Activated naive CD4-positive, alpha-beta T cell treated with anti-CD3 and anti-CD28 coated beads for 36 hours (primary cell): ENCODE results near the gene NUBPL. TPM values are rescaled to one million over a fixed set of nuclear protein-coding genes. Genes with fewer than 3 reads are reported as not detected.

Experiments used
- CTCF ChIA-PET: fragments of 350-600 bp; sonication (Branson Sonifier 250); formaldehyde crosslinking; loops from one replicate; lab custom pipeline; 2021; ENCODE audit warnings: antibody characterized with exemption; lab: Charles Lee
- DNase-seq: peaks from one replicate; pipeline ENCODE4 v3.0.0-alpha.2; 2020
- H3K27ac Mint-ChIP-seq: one replicate; pipeline ENCODE4 v1.8.0; 2021; ENCODE audit warnings: mild to moderate bottlenecking, mixed read lengths
- H3K27me3 Mint-ChIP-seq: one replicate; pipeline ENCODE4 v1.8.0; 2021; ENCODE audit warnings: low read depth, mixed read lengths
- H3K36me3 Mint-ChIP-seq: one replicate; pipeline ENCODE4 v1.8.0; 2021; ENCODE audit warnings: low read depth, mixed read lengths
- H3K4me1 Mint-ChIP-seq: one replicate; pipeline ENCODE4 v1.8.0; 2021; ENCODE audit warnings: low read depth, mixed read lengths
- H3K4me3 Mint-ChIP-seq: one replicate; pipeline ENCODE4 v1.8.0; 2021; ENCODE audit warnings: mild to moderate bottlenecking, moderate library complexity, mixed read lengths
- H3K9me3 Mint-ChIP-seq: one replicate; pipeline ENCODE4 v1.8.0; 2021; ENCODE audit warnings: mixed read lengths
- intact Hi-C: fragments of 100-400 bp; cut with micrococcal nuclease; formaldehyde crosslinking; loops from one replicate; pipeline ENCODE4 v1.15.1; 2023
- total RNA-seq, 2 experiments: library from RNA; stranded (reverse); gene quantifications; one replicate each; pipeline ENCODE4 v1.2.3, GENCODE V29; 2021

NUBPL gene
- total RNA-seq, 2 experiments from 2014 or later, result 11.5 to 13.5 TPM

DNA sequence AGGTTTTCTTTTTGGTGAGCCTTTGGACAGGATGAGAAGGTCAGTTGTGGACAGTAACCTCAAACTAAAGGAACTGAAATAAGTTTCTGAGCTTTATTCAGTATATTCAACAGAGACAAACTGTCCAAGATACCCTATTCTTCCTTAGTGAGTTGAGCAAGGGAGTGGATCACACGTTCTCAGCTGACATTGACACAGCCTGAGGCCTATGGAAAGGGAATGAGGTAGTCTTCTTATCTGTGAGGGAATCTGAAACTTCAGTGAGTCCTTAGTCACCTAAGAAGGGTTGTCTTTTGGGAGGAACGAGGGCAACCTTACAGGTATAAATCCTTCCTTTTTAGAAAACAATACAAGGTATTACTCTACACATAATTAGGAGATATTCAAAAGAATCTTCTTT, 5.0 kb upstream of the NUBPL start:
- Mint-ChIP-seq H3K27ac (no peak overlapping the region), H3K27me3 (peaks cover 10% of the 10 kb centered on the region), H3K4me3 (no peak overlapping the region), H3K9me3 (no peaks in the 10 kb centered on the region), H3K4me1 (peaks cover 11% of the 10 kb centered on the region), H3K36me3 (peaks cover under 1% of the 10 kb centered on the region)
- intact Hi-C loops, result no loop called here
- CTCF ChIA-PET, result no interaction called here
- no peak for DNase-seq

DNA sequence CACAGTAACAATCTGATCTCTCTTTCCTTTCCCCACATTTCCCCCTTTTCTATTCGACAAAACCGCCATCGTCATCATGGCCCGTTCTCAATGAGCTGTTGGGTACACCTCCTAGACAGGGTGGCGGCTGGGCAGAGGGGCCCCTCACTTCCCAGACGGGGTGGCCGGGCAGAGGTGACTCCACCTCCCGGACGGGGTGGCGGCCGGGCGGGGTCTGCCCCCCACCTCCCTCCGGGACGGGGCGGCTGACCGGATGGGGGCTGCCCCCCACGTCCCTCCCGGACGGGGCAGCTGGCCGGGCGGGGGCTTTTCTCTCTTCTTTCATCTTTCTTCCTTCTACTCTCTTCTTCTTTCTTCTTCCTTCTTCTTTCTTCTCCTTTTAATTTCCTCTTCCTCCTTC, 1.3 kb upstream of the NUBPL start:
- CTCF ChIA-PET, result no interaction called here
- Mint-ChIP-seq H3K4me1 (peaks cover 23% of the 10 kb centered on the region), H3K27ac (no peak overlapping the region), H3K4me3 (no peak overlapping the region), H3K36me3 (peaks cover 4% of the 10 kb centered on the region), H3K27me3 (peaks cover 6% of the 10 kb centered on the region), H3K9me3 (no peaks in the 10 kb centered on the region)
- intact Hi-C loops, result loop anchor here (2.0 to 5.0 kb wide), 3 partner anchors 367 to 938 kb away; partner anchors contain the start of genes SCFD1 and STRN3
- DNase-seq, result no peak

DNA sequence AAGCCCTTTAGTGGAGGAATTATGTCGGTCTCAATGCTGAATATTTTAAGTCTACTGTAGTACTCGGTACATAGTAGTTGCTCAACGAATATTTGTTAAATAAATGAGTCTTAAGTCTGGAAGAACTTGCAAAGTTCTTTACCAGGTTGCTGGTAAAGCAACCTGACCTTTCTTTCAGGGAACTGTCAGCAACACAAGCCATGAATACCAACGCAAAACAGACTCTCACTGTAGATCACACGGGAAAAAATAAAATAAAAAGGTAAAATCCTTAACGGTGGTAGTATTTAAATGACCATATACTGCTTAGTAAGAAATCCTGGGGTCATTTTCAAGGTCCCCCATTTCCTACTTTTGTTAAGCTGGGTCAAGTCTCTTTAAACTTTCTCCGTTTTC, 447 bp upstream of the NUBPL start:
- CTCF ChIA-PET, result no interaction called here
- Mint-ChIP-seq H3K4me3 (peak overlapping the region; percentile 96), H3K36me3 (peaks cover 4% of the 10 kb centered on the region), H3K9me3 (no peaks in the 10 kb centered on the region), H3K27me3 (peaks cover 3% of the 10 kb centered on the region), H3K27ac (peak overlapping the region; percentile 92), H3K4me1 (peaks cover 23% of the 10 kb centered on the region)
- no peak for DNase-seq
- intact Hi-C loops, result loop anchor here (1.0 to 5.0 kb wide), 9 partner anchors 103 to 1001 kb away; partner anchors contain the start of genes ARHGAP5, DTD2, G2E3 and HEATR5A

DNA sequence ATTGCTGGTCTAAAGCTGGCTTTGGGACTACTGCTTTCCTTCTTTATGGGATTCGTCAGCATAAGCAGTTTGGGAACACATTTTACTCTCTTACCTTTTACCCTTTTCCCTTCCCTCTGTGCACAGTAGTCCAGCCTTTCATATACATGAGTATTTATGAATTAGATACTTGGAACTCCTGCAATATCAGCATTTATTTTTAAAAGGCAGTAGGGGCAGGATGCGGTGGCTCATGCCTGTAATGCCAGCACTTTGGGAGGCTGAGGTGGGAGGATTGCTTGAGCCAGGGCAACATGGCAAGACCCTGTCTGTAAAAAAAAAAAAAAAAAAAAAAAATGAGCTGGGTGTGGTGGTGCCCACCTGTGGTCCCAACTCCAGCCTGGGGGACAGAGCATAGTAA, 3.0 kb downstream of the NUBPL start:
- Mint-ChIP-seq H3K9me3 (no peaks in the 10 kb centered on the region), H3K4me3 (no peak overlapping the region), H3K36me3 (peaks cover 14% of the 10 kb centered on the region), H3K4me1 (peaks cover 38% of the 10 kb centered on the region), H3K27ac (no peak overlapping the region), H3K27me3 (no peaks in the 10 kb centered on the region)
- CTCF ChIA-PET, result no interaction called here
- intact Hi-C loops, result loop anchor here (5.0 kb wide), 2 partner anchors 363 to 942 kb away; partner anchors contain the start of gene SCFD1
- DNase-seq, result no peak

DNA sequence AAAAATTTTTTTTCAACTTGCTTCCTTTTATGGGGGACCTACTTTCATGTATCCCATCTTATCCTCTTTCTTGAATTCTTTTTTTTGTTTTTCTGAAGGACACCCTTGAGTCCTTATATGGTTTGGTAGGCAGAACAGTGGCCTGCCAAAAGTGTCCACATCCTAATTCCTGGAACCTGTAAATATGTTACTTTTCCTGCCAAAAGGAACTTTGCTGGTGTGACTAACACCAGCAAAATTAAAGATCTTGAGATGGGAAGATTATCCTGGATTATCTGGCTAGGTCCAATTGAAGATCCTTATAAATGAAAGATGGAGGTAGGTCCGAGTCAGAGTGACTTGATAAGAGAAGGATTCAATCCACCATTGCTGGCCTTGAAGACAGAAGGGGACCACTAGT, 5.3 kb downstream of the NUBPL start:
- CTCF ChIA-PET, result no interaction called here
- intact Hi-C loops, result no loop called here
- no peak for DNase-seq
- H3K27me3 Mint-ChIP-seq, result no peaks in the 10 kb centered on the region
- peaks cover 27% of the 10 kb centered on the region for H3K4me1 Mint-ChIP-seq
- no peaks in the 10 kb centered on the region for H3K9me3 Mint-ChIP-seq
- no peak overlapping the region for H3K27ac Mint-ChIP-seq
- H3K36me3 Mint-ChIP-seq, result peaks cover 14% of the 10 kb centered on the region
- no peak overlapping the region for H3K4me3 Mint-ChIP-seq

DNA sequence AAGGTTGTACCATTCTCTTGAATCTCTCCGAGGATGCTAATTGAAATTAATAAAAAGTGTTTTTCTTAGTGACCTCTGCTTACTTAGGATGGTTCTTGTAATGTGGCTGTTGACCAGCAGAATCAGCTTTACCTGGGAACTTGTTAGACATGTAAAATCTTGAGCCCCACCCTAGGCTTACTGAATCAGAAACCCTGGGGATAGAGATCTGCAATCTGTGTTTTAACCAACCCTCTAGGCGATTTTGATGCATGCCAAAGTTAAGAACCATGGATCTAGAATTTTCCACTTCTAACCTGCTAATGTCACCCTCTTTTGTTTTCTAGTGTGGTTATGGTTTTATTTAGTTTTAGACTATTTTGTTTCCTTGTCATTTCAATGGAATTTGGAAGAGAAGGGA, 6.5 kb downstream of the NUBPL start:
- intact Hi-C loops, result no loop called here
- Mint-ChIP-seq H3K4me3 (no peak overlapping the region), H3K36me3 (peaks cover 14% of the 10 kb centered on the region), H3K9me3 (no peaks in the 10 kb centered on the region), H3K27ac (no peak overlapping the region), H3K4me1 (peaks cover 23% of the 10 kb centered on the region), H3K27me3 (no peaks in the 10 kb centered on the region)
- CTCF ChIA-PET, result no interaction called here
- DNase-seq, result no peak

DNA sequence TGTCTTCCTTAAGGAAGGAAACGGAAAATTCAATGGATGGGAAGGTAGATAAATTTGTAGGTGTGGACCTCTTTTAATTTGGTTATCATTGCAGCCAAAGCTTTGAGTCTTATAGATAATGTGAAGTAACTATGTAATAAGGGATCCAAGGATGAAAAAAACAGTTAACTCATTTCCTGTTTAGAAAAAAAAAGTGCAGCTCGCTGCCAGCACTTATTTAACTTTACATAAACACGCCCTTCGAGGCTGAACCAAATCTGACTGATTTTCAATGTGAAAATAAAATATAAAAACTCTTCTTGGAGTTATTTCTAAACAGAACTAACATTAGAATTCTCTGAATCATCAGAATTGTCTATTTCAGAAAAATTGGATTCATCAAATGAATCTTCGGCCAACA, 7.0 kb downstream of the NUBPL start:
- CTCF ChIA-PET, result no interaction called here
- no peaks in the 10 kb centered on the region for H3K27me3 Mint-ChIP-seq
- DNase-seq, result no peak
- intact Hi-C loops, result no loop called here
- H3K4me3 Mint-ChIP-seq, result no peak overlapping the region
- H3K4me1 Mint-ChIP-seq, result peaks cover 21% of the 10 kb centered on the region
- H3K27ac Mint-ChIP-seq, result no peak overlapping the region
- H3K9me3 Mint-ChIP-seq, result no peaks in the 10 kb centered on the region
- H3K36me3 Mint-ChIP-seq, result peaks cover 14% of the 10 kb centered on the region

DNA sequence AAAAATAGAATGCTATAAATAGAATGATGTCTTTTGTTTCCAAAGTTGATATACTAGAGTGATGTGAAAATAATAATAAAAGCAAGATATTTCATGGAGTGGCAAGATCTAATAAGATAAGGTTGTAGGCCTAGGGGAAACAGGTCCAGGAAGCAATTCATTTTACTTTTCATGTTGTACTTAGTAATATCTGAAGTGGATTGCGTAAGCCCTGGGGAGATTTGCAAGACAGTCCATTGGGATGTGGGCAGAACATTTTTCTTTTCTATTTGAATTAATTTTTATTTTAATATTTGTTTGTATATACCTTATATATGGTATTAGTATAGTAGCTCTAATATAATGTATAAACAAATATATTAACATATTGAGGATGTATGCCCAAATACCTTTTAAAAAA, 7.5 kb downstream of the NUBPL start:
- Mint-ChIP-seq H3K4me3 (no peak overlapping the region), H3K4me1 (peaks cover 17% of the 10 kb centered on the region), H3K36me3 (peaks cover 14% of the 10 kb centered on the region), H3K27me3 (no peaks in the 10 kb centered on the region), H3K27ac (no peak overlapping the region), H3K9me3 (no peaks in the 10 kb centered on the region)
- CTCF ChIA-PET, result no interaction called here
- intact Hi-C loops, result no loop called here
- DNase-seq, result no peak

DNA sequence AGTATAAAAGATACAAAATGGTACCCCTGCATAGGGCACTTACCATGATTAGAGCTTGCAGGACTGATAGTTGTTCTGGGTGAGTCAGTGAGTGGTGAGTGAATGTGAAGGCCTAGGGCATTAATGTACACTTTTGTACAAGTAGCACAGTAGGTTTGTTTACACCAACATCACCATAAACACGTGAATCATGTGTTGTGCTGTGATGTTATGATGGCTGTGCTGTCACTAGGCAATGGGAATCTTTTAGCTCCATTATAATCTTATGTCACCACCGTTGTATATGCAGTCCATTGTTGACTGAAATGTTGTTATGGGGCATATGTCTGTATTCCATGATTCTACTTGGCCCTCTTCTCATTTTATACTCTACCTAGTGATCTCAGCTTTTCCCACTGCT, 11.8 kb downstream of the NUBPL start:
- no peak for DNase-seq
- intact Hi-C loops, result no loop called here
- Mint-ChIP-seq H3K27me3 (no peaks in the 10 kb centered on the region), H3K4me1 (peaks cover 15% of the 10 kb centered on the region), H3K36me3 (peaks cover 7% of the 10 kb centered on the region), H3K27ac (no peak overlapping the region), H3K9me3 (no peaks in the 10 kb centered on the region), H3K4me3 (no peak overlapping the region)
- CTCF ChIA-PET, result no interaction called here

DNA sequence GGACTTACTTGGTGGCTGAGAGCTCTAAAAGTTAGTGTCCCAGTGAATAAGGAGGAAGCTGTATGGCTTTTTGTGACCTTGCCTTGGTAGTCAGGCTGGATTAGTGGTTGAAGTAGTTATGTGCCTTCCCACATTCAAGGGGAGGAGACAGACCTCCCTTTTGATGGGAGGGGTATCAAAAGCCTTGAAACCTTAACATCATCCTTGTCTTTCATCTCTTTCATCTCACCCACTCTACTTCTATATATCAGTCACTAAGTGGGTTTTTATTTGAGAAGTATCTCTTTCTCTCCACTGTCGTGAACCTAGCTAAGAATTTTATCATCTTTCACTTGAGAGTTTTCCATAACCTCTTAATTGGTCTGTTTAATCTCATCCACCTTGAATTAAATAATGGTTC, 15.7 kb downstream of the NUBPL start:
- H3K27ac Mint-ChIP-seq, result no peak overlapping the region
- no peaks in the 10 kb centered on the region for H3K9me3 Mint-ChIP-seq
- no peaks in the 10 kb centered on the region for H3K27me3 Mint-ChIP-seq
- peaks cover 15% of the 10 kb centered on the region for H3K4me1 Mint-ChIP-seq
- DNase-seq, result no peak
- intact Hi-C loops, result no loop called here
- H3K4me3 Mint-ChIP-seq, result no peak overlapping the region
- CTCF ChIA-PET, result no interaction called here
- H3K36me3 Mint-ChIP-seq, result peaks cover 4% of the 10 kb centered on the region

DNA sequence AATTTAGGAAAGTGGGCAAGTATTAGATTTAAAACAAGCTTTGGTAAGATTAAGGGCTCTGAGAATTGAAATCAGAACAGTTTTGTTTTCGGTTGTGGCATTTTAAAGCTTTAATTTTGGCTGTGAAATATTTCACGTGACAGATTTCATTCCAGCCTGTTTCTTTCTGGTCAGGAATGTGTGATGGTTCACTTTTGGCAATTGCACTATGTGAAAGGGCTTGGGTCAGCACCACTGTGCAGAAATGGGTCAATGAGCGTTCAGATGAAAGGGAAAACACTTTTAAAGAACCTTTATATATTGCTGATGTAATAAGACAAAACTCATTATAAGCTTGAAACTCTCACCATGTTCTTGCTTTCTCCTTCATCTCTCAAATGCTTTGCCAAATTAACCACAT, 17.1 kb downstream of the NUBPL start:
- H3K27ac Mint-ChIP-seq, result no peak overlapping the region
- CTCF ChIA-PET, result interaction anchor here (1.0 kb wide), 1 partner anchor 215 kb away, joined by 3 read pairs; no protein-coding TSS in a partner anchor

DNA sequence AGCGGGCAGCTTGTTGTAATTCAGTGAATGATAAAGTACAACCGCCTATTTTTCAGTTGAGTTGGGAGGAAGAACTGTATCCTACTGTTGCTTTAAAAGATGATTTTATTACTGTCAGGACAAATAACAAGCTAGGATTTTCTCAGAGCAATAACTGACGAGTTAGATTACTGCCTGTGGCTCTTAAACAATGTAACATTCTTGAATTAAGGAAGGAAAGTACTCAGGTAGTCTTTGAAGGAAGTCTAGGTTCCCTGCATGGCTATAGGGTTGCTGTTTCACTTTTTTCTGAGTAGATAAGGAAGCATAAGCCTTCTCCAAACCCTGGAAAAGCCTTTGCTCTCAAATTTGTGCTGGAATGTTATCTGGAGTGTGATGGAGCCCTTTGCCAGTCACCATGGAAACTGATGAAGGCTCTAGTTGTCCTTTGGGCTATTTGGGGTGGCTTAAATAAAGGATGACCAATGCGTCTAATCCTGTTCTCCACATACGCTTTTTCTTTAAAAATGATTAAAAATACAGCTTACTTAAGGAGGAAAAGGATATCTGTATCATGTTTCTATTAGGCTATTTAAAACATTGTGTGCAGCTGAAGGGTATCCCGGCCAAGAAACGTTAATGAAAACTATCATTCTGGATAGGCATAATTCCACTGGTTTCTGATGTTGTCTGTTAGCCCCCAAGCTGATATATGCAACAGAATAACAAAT, 17.7 kb downstream of the NUBPL start:
- peaks cover 15% of the 10 kb centered on the region for H3K4me1 Mint-ChIP-seq
- intact Hi-C loops, result no loop called here
- H3K4me3 Mint-ChIP-seq, result no peak overlapping the region
- no peak overlapping the region for H3K27ac Mint-ChIP-seq
- no peaks in the 10 kb centered on the region for H3K27me3 Mint-ChIP-seq
- no peaks in the 10 kb centered on the region for H3K9me3 Mint-ChIP-seq
- no peak for DNase-seq
- peaks cover 4% of the 10 kb centered on the region for H3K36me3 Mint-ChIP-seq
- CTCF ChIA-PET, result interaction anchor here (1.0 kb wide), 1 partner anchor 216 kb away, joined by 3 read pairs; no protein-coding TSS in a partner anchor

More for the DNA sequence above, 17.1 kb downstream of the NUBPL start:
- peaks cover 15% of the 10 kb centered on the region for H3K4me1 Mint-ChIP-seq
- H3K36me3 Mint-ChIP-seq, result peaks cover 4% of the 10 kb centered on the region
- intact Hi-C loops, result no loop called here
- no peaks in the 10 kb centered on the region for H3K27me3 Mint-ChIP-seq
- DNase-seq, result no peak
- no peaks in the 10 kb centered on the region for H3K9me3 Mint-ChIP-seq
- H3K4me3 Mint-ChIP-seq, result no peak overlapping the region

DNA sequence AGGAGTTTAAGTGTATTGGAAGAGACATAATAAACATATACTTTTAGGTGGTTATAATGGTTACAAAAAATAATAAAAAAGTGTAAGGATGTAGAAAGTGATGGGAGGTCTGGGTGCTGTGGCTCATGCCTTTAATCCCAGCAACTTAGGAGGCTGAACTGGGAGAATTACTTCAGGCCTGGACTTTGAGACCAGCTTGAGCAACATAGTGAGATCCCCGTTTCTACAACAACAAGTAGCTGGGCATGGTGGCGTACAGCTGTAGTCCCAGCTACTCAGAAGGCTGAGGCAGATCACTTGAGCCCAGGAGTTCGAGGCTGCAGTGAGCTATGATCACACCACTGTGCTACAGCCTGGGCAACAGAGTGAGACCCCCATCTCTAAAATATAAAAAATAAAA, 19.0 kb downstream of the NUBPL start:
- no peak overlapping the region for H3K4me3 Mint-ChIP-seq
- DNase-seq, result no peak
- CTCF ChIA-PET, result no interaction called here
- H3K9me3 Mint-ChIP-seq, result no peaks in the 10 kb centered on the region
- no peak overlapping the region for H3K27ac Mint-ChIP-seq
- H3K4me1 Mint-ChIP-seq, result peaks cover 15% of the 10 kb centered on the region
- intact Hi-C loops, result no loop called here
- peaks cover 5% of the 10 kb centered on the region for H3K36me3 Mint-ChIP-seq
- H3K27me3 Mint-ChIP-seq, result no peaks in the 10 kb centered on the region
